ENCODE measurements around the gene RRP12.

Gene RRP12

GRCh38 chr10:97332591-97333350, 68.4 kb downstream of the RRP12 start:
- peak; percentile 25 for DNase-seq

DNA sequence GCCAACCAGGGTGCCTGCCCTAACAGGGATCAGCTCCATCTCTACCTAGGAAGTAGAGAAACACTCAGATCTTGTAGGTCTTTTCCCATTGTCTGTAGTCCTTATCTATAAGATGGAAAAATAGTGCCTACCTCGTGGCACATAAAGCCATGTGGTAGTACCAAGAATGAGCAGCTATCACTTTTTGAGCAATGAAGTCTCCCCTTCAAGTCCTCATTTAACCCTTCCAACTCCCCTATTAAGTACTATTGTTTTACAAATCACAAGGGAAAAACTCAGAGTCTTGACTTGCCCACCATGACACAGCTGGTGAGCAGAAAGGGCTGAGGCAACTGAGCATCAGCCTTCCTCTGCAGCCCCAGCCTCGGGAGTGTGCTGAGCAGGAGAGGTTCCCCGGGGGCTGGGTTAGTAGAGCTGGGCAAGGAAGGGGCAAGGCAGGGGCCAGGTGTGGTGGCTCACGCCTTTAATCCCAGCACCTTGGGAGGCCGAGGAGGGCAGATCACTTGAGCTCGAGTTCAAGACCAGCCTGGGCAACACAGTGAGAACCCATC, 69.9 kb downstream of the RRP12 start:
- no peak for DNase-seq

- no peak for DNase-seq
These were observed 71.4 kb downstream of the RRP12 start for GRCh38 chr10:97329766-97330165.

DNA sequence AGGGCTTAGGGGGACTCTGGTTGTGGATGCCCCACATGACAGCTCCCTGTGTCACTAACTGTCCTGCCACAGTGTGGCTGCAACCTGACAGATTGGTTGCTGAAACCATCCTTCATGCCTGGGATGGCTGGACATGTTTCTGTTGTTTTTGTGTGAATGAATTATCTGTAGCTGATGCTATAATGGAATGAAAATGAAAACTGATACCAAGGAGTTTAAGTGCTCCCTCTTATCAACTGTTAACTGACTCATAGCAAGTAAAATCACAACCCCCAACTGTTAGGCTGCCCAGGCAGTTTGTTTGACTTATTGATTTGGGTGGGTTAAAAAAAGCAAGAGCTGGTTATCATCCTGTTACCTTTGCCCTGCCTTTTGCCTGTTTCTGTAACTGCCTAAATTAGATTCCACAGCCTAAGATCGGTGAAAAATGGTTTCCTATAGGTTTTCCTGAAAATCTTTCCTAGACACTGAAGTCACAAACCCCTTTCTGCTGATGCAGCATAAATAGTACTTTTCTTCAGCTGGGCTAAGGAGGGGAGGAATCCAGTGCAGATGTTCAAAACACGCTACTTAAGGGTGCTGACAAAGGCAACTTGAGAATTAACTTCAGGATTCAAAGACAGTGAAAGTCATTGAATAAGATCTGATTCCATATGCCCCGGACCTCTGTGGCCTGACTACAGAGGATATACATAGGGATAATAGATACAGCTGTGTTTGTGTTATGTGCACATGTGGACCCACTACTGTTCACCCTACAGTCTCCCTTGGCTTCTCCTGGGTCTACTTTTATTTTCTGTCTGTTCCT, 72.3 kb downstream of the RRP12 start:
- no peak for DNase-seq

DNA sequence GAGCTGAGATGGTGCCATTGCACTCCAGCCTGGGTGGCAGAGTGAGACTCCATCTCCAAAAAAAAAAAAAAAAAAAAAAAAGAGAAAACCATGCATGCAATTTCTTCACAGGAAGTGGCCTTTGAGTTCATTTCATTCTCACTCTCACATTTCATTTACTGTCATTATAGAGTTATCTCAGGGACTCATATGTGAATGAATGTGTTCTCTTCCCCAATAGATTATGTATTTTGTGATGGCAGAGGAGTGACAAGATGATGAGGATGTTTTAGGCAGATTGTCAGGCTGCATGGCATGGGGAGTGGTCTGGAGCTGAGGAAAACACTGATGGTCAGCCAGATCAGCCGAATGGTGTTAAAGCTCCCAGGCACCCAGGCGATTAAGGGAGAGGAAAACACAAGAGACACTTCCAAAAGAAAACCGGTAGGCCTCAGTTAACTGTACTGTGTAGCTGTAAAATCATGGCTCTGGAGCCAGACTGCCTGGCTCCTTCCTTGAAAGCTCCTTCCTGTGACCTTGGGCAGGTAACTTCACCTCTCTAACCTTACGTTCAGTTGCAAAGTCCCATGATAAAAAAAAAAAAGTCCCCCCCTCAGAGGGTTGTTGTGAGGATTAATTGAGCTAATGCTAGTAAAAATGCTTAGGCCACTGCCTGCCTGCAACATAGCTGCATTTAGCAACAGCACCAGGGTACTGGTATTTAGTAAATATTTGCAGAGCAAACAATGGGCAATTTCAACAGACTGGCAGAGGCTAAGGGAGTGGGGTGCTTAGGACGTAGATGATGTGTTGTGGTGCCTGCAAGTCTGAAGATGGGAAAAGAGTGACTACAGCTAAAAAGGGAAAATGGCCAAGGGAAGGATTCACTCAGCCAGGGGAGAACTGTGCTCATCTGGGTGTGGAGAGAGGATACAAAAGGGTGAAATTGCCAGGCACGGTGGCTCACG, 73.5 kb downstream of the RRP12 start:
- no peak for DNase-seq

DNA sequence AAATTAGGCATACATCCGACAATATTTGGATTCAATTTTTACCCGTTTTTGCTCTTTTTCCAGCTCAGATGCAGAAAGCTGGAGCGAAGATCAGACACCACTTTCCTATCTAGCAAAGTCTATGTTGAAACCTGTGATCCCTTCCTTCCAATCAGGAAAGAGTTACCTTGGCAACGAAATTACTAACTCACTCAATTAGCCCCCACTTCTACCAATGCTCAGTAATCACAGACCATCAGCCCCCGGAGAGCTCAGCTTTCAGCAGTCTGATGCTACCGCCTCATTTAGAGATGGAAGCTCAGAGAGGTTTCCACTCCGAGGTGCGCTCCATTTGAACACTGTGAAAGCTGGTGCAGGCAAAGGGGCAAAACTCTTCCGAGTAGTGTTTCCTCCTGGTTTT, 75.4 kb downstream of the RRP12 start:
- DNase-seq: no peak

DNA sequence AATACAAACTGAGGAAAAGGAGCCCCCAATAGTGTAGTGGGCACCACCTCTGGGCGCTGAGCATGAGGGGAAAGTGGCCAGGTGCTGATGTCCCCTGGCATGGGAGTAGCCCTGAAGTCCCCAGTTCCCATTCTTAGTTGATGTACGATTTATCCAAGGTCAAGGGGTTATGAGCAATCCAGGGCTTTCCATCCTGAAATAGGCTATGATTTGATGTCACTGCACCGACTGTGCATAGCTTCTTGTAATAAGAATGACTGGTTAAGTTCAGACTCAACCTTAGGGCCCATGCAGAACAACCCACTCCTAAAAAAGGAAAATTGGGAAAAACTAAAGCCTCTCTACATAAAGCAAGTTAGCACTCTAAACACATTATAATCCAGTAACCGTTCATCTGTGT, 77.6 kb downstream of the RRP12 start:
- no peak for DNase-seq

GRCh38 chr10:97321804-97322190, 79.3 kb downstream of the RRP12 start:
- peak; percentile 78 for DNase-seq

DNA sequence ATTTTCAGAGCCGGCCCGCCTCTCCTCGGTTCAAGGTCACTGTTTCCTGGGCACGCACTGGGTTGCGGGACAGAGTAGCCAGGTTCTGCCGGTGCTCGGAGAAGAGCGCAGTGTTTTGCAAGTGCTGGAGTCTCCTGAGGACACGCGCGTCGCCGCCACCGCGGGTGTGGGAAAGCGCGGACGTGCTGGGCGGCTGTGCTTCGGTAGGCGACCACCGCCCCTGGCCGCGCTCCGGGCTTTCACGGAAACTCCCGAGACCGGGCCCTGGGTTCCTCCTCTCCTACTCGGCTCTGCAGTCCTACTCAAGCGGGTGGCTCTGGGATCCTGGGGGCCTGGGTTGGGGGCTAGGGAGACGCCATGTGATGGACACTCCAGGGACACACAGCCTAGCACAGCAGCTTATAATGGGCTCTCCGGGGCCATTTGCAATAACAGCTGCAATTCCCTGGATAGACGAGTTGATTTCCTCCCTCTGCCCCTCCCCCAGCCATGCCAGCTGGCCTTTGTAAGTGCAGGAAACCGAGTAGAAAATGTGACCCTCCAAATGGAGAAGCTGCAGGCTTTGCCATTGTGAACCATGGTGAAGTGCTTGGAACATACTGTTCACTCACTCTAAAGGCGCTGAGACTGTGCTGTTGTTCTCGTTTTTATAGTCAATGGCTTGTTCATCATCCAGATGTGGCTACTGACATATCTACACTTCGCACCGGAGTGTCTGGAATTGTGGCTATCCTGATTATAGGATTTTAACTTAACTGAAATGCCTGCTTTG, 79.9 kb downstream of the RRP12 start:
- peak; percentile 35 for DNase-seq

- no peak for DNase-seq
These were observed 80.6 kb downstream of the RRP12 start for GRCh38 chr10:97320480-97321031.

- DNase-seq: no peak
These were observed 81.3 kb downstream of the RRP12 start for GRCh38 chr10:97319671-97320479.

DNA sequence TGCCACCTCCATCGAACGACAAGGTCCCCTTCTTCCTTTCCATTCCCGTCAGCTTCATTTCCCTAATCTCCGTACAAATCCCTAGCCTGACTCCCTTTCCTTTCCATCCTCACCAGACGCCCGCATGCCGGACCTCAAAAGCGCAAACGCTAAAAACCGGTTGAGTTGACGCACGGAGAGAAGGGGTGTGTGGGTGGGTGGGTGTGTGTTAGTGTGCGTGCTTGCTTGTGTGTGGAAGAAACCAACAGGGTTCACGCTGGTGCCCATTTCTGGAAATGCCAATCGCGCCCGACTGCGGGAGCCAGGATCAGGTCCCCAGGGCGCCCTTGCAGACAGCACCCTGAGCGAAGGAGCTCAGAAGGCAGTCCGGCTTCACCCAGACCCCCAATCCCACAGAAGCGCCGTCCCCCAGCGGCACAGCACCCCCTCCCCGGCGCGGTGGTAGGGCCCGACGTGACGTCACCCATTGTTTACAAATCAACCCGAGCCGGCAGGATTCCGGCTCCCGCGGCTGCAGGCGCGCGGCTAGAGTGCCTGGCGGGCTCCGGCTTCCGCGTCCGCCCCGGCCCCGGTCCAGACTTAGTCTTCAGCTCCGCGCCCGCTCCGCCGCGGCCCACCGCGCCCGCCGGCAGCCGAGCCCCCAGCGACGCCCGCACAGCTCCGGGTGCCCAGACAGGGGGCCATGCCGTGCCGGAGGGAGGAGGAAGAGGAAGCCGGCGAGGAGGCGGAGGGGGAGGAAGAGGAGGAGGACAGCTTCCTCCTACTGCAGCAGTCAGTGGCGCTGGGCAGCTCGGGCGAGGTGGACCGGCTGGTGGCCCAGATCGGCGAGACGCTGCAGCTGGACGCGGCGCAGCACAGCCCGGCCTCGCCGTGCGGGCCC, 82.1 kb downstream of the RRP12 start, which contains the start of gene FRAT1:
Gene FRAT1, plus strand, starts transcription at position 500 of the 880 bp plus-strand sequence. Its CDS starts 183 bp downstream, at position 683.
- DNase-seq: peak; percentile 65

- no peak for DNase-seq
These were observed 86.5 kb downstream of the RRP12 start for GRCh38 chr10:97314671-97315070.

- no peak for DNase-seq
These were observed 88.2 kb downstream of the RRP12 start for GRCh38 chr10:97312897-97313296.

- DNase-seq: no peak
These were observed 90.0 kb downstream of the RRP12 start for GRCh38 chr10:97311111-97311626.

- DNase-seq: no peak
These were observed 93.0 kb downstream of the RRP12 start for GRCh38 chr10:97307866-97308780.

- no peak for DNase-seq
These were observed 93.7 kb downstream of the RRP12 start for GRCh38 chr10:97307441-97307840.
